LNCAP (cell line): ENCODE data around the gene USP6NL.

ENCODE experiments used
- CTCF ChIP-seq: fragments of 450-650 bp; IDR thresholded peaks from 2 replicates; pipeline ENCODE4 v1.5.1; 2017; ENCODE audit warnings: mild to moderate bottlenecking

USP6NL gene

GRCh38 chr10:11431216-11431555 lies 180.3 kb downstream of the USP6NL start:
- no peak for TF ChIP-seq CTCF

GRCh38 chr10:11430421-11431215 lies 180.8 kb downstream of the USP6NL start:
- no peak for TF ChIP-seq CTCF

GRCh38 chr10:11429439-11430052 lies 181.9 kb downstream of the USP6NL start:
- no peak for TF ChIP-seq CTCF

- TF ChIP-seq CTCF, result no peak
Observed at GRCh38 chr10:11425676-11426075, 185.8 kb downstream of the USP6NL start.

GRCh38 chr10:11425296-11425610 lies 186.2 kb downstream of the USP6NL start:
- no peak for TF ChIP-seq CTCF

GRCh38 chr10:11424456-11425295 lies 186.8 kb downstream of the USP6NL start:
- peak; percentile 95 for TF ChIP-seq CTCF

GRCh38 chr10:11416974-11417373 lies 194.5 kb downstream of the USP6NL start:
- TF ChIP-seq CTCF, result no peak
